GM19043 (cell line): Measurements from ENCODE around the gene SEMA3D.
"Not testable (repeated sequence)": the region's sequence is repeated elsewhere in the genome, so short reads cannot be mapped to it uniquely, and the experiment has no call there.

Experiments used
- ATAC-seq: cut with Tn5 transposase; IDR thresholded peaks from one replicate; pipeline ENCODE4 v1.9.1; 2021; ENCODE audit warnings: low read depth; ENCODE audit not compliant: unreplicated experiment

The SEMA3D gene

DNA sequence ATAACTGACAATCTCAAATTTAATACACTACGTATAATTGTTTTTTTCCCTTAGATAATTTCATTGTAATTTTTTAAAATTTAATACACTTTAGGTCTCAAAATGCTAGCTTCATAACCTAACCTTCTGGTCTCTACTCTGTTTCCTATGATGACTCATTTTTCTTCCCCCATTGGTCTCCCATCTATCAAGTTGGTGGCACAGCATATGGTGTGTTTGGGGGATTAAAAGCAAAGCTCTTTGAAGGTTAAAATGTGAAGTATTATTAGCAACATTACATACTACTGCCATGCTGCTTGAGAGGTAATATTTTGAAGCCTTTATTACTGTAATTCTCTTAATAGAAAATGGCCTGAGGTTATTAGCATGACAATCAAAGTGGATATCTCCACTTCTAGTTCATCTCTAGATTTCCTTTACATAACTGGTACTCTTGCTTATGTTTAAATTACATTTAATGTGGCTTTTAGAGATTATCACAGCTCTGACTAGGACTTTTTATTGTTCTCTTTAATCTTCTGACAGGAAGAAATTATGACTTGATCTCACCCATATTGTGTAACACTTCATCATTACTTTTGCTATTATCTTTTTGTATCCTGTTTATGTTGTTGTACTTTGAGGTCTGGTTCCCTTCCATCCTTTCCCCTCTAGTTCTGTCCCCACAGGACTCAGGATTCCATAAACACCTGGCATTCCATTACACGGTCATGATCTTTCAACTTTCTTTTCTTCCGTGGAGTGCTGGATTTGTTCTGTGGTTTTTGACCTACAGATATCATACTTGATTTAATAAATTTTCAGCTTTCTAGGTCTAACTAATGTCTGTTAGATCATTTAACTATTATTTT lies 185.1 kb downstream of the SEMA3D start:
- no peak for ATAC-seq

GRCh38 chr7:85000735-85001350 lies 186.0 kb downstream of the SEMA3D start:
- ATAC-seq: no peak

DNA sequence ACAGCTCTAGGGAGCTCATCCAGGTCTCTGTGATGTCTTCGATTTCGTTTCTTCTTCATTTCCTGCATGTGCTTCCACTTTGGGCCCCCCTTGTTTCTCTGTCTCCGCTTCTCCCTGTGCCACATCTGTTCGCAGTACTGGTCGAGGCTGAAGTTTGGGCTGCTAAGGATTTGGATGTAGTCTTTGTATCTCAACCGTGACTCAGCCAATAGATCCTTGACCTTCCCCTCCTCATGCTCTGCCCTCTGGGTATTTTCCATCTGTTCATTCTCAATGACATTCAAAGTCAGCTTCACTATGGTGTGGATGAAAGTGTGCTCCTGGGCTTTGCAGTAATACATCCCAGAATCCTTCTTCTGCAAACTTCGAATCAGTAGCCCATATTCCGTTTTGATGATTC lies 187.4 kb downstream of the SEMA3D start:
- no peak for ATAC-seq

DNA sequence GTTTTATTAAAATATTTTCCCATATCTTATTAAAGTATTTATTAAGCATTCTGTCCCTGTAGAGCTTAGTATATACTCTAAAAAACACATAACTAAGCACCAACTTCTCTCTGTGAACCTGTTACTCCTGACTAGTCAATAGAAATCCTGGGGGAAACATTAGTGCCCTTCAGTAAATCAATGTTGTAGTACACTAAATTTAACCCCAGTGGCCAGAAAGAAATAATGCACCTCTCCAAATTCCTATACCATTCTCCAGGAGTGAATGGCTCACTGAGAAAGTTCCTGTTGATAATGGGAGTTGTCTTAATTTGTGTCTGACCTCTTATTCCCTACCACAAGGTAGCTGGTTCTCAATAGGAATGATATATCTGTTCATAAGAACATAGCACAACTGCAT lies 188.2 kb downstream of the SEMA3D start:
- ATAC-seq: no peak

GRCh38 chr7:84997626-84998025 lies 189.2 kb downstream of the SEMA3D start:
- no peak for ATAC-seq

DNA sequence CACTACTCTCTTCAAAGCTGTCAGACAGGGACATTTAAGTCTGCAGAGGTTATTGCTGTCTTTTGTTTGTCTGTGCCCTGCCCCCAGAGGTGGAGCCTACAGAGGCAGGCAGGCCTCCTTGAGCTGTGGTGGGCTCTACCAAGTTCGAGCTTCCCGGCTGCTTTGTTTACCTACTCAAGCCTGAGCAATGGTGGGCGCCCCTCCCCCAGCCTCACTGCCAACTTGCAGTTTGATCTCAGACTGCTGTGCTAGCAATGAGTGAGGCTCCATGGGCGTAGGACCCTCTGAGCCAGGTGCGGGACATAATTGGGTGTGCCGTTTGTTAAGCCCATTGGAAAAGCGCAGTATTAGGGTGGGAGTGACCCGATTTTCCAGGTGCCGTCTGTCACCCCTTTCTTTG lies 193.9 kb downstream of the SEMA3D start:
- not testable (repeated sequence) for ATAC-seq

DNA sequence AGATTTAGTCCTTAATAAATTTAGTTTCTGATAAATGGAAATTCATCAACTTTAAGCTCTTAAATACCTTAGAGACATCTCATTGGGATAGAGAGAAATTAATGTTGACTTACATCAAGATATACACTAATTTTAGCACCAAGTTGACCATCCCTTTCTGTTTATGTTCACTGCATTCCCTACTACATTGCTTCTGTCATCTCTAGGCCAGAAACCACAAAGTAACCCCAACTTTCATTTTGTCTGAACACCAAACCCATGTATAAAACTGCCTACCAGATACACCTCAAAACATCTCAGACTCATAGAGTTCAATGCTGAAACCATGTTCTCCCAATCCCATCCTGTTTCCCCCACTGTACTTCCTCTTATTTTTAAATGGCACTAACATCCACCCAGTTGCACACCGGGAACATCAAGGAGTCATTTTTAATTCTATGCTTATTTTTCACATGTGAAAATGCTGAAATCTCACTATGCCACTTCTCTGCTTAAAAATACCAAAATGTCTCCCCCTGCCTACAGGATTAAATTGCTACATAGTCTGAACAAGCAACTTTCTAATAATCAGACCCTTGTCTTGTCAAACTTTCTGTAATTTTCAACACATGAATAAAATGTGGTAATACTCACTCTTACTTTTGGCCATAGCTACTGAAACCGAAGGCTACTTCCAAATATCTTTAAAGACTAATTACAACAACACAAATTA lies 201.6 kb downstream of the SEMA3D start:
- ATAC-seq: no peak

DNA sequence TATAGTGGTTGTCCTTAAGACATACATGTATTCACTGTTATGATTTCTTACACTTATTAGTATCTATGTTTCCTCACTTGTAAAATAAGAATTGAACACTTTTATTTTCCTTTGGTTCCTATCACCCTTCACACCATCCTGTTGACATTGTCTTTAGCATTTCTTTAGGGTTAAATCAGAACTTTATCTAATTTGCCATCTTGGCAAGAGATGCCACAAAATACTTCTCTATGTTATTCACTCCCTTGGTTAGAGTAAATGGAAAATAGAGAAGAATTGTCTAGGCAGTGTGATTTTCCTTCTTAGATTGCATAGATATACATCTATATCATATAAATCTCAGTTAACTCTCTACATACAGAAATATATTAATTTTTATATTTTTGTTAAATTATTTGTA lies 204.7 kb downstream of the SEMA3D start:
- ATAC-seq: no peak

DNA sequence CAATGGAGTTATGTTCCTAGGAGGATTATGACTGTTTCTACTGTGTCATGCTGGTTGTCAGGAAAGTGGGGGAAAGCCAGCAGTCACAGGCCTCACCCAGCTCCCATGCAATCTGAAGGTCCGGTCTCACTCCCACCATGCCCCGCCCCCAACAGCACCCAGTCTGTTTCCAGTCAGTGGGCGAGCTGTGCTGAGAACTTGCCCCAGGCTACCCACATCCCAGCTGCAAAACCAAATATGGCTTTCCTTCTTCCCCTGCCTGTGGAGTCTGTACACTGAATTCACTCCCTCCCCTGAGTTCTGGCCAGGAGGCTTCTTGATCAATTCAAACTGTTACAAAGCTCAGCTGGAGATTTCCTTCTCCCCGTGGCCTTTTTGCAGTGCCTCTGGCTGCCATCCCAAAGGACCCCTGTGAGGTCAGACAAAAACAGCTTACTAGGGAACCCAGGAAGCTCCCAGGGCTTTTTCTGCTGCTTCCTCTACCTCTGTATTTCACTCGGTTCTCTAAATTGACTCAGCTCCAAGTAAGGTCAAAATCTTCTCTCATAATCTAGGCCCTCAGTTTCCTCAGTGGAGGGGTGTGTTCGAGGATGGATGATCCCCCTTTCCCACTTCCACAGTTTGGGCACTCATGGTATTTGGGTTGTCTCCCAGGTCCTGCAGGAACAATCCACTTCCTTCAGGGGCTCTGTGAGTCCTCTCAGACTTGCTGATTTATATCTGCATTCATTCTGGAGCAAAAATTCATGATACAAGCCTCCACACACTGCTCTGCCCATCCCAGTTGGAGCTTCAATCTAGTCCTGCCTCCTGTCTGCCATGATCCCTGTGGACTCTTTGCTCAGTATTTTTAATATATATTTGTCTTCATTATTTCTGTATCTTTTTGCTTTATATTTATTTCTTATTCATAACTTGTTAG lies 205.5 kb downstream of the SEMA3D start:
- no peak for ATAC-seq

DNA sequence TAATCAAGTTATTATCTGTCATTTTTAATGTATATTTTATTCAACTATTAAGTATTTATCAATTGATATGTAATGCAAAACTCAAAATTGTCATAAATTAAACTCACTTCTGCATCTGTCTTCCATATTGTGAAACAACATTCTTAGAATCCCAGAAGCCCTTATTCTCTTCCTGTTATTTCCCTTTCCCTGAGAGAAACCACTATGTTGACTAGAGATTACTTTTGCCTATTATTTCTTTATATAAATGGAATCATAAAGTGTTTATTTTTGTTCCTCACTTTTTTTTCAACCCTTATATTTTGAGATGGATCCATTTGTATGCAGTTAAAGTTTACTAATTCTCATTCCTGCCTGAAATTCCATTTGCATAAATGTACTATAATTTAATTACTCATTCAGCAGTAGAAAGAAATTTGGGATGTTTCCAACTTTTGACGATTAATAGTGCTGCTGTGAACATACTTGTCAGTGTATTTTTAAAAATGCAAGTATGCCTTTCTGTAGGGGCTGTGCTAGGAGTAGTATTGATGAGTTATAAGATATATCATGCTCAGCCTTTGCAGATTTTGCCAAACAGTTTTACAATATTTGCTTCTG lies 211.2 kb downstream of the SEMA3D start:
- no peak for ATAC-seq

DNA sequence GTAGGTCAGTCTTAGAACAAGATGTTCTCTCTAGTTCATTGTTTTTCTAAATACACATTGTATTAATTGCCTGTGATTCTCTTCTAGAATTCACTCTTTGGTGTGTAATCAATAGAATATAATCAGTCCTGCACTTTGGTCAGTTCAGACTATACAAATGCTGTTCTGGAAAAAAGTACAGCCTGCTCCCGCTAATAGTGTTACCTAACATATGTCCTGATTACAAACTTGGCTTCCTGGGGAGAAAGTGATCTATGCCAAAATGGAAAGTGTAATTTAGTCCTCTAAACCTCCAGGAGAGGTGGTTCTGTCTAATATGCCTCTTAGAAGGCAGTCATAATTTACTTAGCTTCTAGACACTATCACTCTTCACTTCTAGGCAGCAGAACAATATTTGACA lies 215.5 kb downstream of the SEMA3D start:
- ATAC-seq: no peak

- ATAC-seq: no peak
Measured at GRCh38 chr7:84970670-84971069, 216.2 kb downstream of the SEMA3D start.

DNA sequence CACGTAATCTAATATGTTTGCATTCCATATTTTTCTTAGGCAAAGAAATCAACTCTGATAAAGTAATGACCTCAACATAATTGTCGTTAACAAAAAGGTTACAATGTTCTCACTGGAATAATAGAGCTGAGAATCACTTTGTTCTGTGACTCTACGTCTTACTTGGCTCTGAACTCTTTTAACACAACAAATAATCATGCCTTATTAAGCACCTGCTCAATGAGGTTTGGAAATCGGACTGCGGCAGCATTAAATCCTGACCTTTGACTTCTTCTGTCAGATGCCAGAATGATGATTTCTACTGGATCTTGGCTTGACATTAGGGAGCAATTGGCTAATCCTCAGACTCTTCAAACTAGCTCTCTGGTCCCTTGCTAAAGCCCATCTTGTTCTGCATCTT lies 233.6 kb downstream of the SEMA3D start:
- no peak for ATAC-seq

DNA sequence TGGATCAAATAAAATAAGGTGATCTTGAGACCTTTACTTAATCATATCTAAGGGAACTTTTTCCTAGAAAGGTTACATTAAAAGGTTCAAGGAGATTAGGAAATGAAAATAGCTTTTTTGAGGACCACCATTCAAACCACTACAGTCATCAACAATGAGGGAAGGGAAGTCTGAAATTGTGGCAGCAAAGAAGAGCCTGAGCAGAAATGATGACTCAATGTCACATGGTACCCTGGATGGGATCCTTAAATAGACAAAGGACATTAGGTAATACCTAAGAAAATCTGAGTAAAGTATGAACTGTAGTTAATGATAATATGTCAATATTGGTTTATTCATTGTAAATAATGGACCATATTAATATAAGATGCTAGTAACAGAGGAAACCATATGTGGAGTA lies 236.0 kb downstream of the SEMA3D start:
- ATAC-seq: no peak

- ATAC-seq: no peak
Measured at GRCh38 chr7:84949501-84949900, 237.4 kb downstream of the SEMA3D start.

GRCh38 chr7:84949067-84949466 lies 237.8 kb downstream of the SEMA3D start:
- no peak for ATAC-seq

GRCh38 chr7:84948634-84949033 lies 238.2 kb downstream of the SEMA3D start:
- ATAC-seq: no peak

- no peak for ATAC-seq
Measured at GRCh38 chr7:84946549-84946948, 240.3 kb downstream of the SEMA3D start.
